ENCODE measurements around the gene BRINP1. TPM values are rescaled to one million over a fixed set of nuclear protein-coding genes. Genes with fewer than 3 reads are reported as not detected.

BRINP1 gene, protein sequence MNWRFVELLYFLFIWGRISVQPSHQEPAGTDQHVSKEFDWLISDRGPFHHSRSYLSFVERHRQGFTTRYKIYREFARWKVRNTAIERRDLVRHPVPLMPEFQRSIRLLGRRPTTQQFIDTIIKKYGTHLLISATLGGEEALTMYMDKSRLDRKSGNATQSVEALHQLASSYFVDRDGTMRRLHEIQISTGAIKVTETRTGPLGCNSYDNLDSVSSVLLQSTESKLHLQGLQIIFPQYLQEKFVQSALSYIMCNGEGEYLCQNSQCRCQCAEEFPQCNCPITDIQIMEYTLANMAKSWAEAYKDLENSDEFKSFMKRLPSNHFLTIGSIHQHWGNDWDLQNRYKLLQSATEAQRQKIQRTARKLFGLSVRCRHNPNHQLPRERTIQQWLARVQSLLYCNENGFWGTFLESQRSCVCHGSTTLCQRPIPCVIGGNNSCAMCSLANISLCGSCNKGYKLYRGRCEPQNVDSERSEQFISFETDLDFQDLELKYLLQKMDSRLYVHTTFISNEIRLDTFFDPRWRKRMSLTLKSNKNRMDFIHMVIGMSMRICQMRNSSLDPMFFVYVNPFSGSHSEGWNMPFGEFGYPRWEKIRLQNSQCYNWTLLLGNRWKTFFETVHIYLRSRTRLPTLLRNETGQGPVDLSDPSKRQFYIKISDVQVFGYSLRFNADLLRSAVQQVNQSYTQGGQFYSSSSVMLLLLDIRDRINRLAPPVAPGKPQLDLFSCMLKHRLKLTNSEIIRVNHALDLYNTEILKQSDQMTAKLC
- 0.15 to 0.26 TPM (median 0.17 TPM) in 5 replicates for total RNA-seq (2022; extraction: Qiagen RNA extraction; ENCODE audit: low read depth)

DNA sequence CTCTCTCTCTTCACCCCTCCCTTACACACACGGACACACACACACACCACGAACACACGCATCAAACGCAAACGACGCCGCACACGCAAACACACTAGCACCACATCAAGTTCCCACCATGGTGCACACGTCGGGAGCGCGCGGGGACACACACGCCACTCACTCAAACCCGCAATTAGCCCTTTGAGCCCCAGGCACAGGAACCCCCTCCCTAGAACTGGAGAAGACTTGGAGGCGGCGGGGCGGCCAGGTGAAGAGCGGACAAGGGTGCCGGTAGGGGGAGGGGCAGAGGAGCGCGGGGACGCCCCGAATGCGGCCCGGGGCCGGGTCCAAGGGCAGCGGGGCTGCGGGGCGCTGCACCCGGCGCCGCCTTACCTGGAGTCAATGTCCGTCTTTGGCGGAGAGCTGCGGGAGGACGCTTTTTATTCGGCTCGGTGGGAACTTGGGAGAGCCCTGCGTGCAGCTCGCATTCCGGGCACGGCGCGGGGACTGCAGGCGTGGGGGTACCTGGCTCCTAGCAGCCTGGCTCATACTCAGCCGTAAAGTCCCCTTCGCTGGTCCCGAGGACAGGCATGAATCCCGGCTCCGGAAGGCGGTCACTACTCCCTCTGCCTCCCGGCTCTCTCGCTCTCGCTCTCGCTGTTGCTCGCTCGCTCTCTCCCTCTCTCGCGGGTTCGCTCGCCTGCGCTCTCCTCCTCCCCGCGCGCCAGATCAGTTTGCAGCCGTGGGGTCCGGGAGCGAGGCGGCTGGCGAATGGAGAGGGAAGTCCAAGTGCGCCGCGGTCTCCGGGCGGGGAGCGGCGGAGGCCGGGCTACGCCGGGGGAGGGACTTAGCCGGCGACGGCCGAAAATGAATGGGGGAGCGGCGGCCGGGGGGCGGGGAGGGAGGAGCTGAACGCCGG is at the start of gene BRINP1:
Gene BRINP1 (minus strand): TSS at position 755 of the 901 bp plus-strand sequence. CDS start 56,080 bp downstream, outside the sequence.

Data from A549 treated with DMSO at 1 μM for 4 hours (cell line).